ENCODE results near the gene MCM10. TPM values are rescaled to one million over a fixed set of nuclear protein-coding genes. Genes with fewer than 3 reads are reported as not detected.

The MCM10 gene
- total and polyA plus RNA-seq, 2 of the 8 experiments (the other 6 are each of a cell fraction or from before 2014, with no cell fraction given): 9.8 to 60.3 TPM

GRCh38 chr10:13221572-13221971 lies 60.2 kb downstream of the MCM10 start:
- H3K18ac ChIP-seq (ENCODE audit: extremely low read depth, low read length): no peak overlapping the region
- no peak overlapping the region for H2BK20ac ChIP-seq (ENCODE audit: low read length)
- H4K20me1 ChIP-seq (replicated peaks in 1 of 2; ENCODE audit: control insufficient read depth in 1 of 2, insufficient read depth in 2 of 2, low read length in 2 of 2): no peaks in the 10 kb centered on the region
- no peak overlapping the region for H3K14ac ChIP-seq (ENCODE audit: insufficient read length)
- peaks cover 0 to 5% (median 0%) of the 10 kb centered on the region in 4 experiments; a peak in 3 of 7 replicates for H3K4me1 ChIP-seq (replicated peaks in 1 of 4; ENCODE audit: control insufficient read depth in 3 of 4, insufficient read depth in 4 of 4, low read length in 3 of 4)
- no peak overlapping the region for H2BK5ac ChIP-seq (ENCODE audit: low read depth, low read length)
- ChIA-PET POLR2A (ENCODE audit: partially characterized antibody) (interaction anchor here (1.0 to 1.7 kb wide), 3 partner anchors 10 to 129 kb away, joined by 3 to 4 read pairs (median 4); no protein-coding TSS in a partner anchor), CTCF (ENCODE audit: partially characterized antibody) (interaction anchor here (0.9 to 2.6 kb wide), 7 partner anchors 9 to 55 kb away, joined by 3 to 15 read pairs (median 9); no protein-coding TSS in a partner anchor)
- no peak overlapping the region for H2BK120ac ChIP-seq (replicated peaks; ENCODE audit: low read depth, low read length)
- H4K8ac ChIP-seq (ENCODE audit: extremely low read depth, insufficient read depth, low read length): no peak overlapping the region
- H2BK12ac ChIP-seq (ENCODE audit: low read depth, low read length): no peak overlapping the region
- no peaks in the 10 kb centered on the region for H3K27me3 ChIP-seq (replicated peaks in 1 of 4; ENCODE audit: control insufficient read depth in 3 of 4, extremely low read depth in 1 of 4, insufficient read depth in 3 of 4, low read length in 3 of 4)
- H3K23ac ChIP-seq (ENCODE audit: insufficient read length): no peak overlapping the region
- DNase-seq (ENCODE audit: low read depth in 1 of 2, low spot score in 2 of 2) (no peak), FAIRE-seq (no peak)
- H3K79me1 ChIP-seq (ENCODE audit: low read depth, low read length): no peaks in the 10 kb centered on the region; the same call in 1 of the 2 replicates
- no peak overlapping the region for H3K27ac ChIP-seq (ENCODE audit: low read depth, low read length)
- H3K79me2 ChIP-seq (ENCODE audit: control insufficient read depth in 1 of 2, insufficient read depth in 2 of 2, low read length in 2 of 2): no peaks in the 10 kb centered on the region
- TF ChIP-seq RAD21 (IDR thresholded peaks at IDR 0.05 in 1 of 2, conservative IDR thresholded peaks at IDR 0.05 in 1 of 2; ENCODE audit: low read depth in 2 of 2, low read length in 2 of 2): no peak
- TF ChIP-seq POLR2A (IDR thresholded peaks at IDR 0.05; ENCODE audit: control extremely low read depth in 1 of 2, low read depth in 2 of 2, low read length in 2 of 2): no peak
- TF ChIP-seq RXRA (IDR thresholded peaks at IDR 0.05; ENCODE audit: insufficient read depth, low read depth, low read length): no peak
- TF ChIP-seq KDM4A (IDR thresholded peaks at IDR 0.05; ENCODE audit: low read depth, low read length, severe bottlenecking): no peak
- no peak for TF ChIP-seq GTF2F1 (IDR thresholded peaks at IDR 0.05; ENCODE audit: borderline replicate concordance, low read depth, low read length)
- TF ChIP-seq CREB1 (IDR thresholded peaks at IDR 0.05): no peak
- TF ChIP-seq EGR1 (IDR thresholded peaks at IDR 0.05; ENCODE audit: borderline replicate concordance, low read depth, low read length): no peak
- no peak for TF ChIP-seq MAX (IDR thresholded peaks at IDR 0.05)
- no peak for TF ChIP-seq SRF (IDR thresholded peaks at IDR 0.05; ENCODE audit: low read depth, low read length)
- no peak for TF ChIP-seq POLR2AphosphoS5 (IDR thresholded peaks at IDR 0.05; ENCODE audit: low read depth, low read length)
- no peak for TF ChIP-seq MAFK (IDR thresholded peaks at IDR 0.05; ENCODE audit: low read depth, low read length)
- no peak for TF ChIP-seq SP2 (IDR thresholded peaks at IDR 0.05; ENCODE audit: low read length)
- no peak overlapping the region for H2AK5ac ChIP-seq (ENCODE audit: low read depth, low read length)
- no peak overlapping the region for H3K4ac ChIP-seq (replicated peaks; ENCODE audit: insufficient read length, low read depth, low read length)
- H4K91ac ChIP-seq (replicated peaks; ENCODE audit: insufficient read length, low read length): no peak overlapping the region
- H2AFZ ChIP-seq (ENCODE audit: low read length): no peak overlapping the region
- H2BK15ac ChIP-seq (ENCODE audit: low read length): no peak overlapping the region
- H3K4me2 ChIP-seq (ENCODE audit: insufficient read depth in 1 of 2, low read depth in 2 of 2, low read length in 2 of 2): no peak overlapping the region
- H3K9me3 ChIP-seq (ENCODE audit: insufficient read depth in 2 of 2, low read depth in 1 of 2, low read length in 1 of 2): no peaks in the 10 kb centered on the region
- no peak overlapping the region for H4K5ac ChIP-seq (ENCODE audit: insufficient read length, low read depth, low read length)
- no peaks in the 10 kb centered on the region for H3K36me3 ChIP-seq (ENCODE audit: control insufficient read depth in 2 of 4, insufficient read depth in 4 of 4, low read length in 3 of 4)
- no peak overlapping the region for H3K4me3 ChIP-seq (ENCODE audit: extremely low read depth in 1 of 4, insufficient read depth in 2 of 4, low read depth in 3 of 4, low read length in 4 of 4)
- H3K9ac ChIP-seq (replicated peaks in 1 of 4; ENCODE audit: extremely low read depth in 1 of 4, low read depth in 3 of 4, low read length in 3 of 4): no peak overlapping the region
- WGBS, 2 experiments (ENCODE audit: extremely low coverage in 1 of 2, insufficient coverage in 1 of 2, insufficient read length in 1 of 2, insufficient replicate concordance in 2 of 2, low coverage in 1 of 2, low lambda C conversion rate in 2 of 2, missing lambda C conversion rate in 1 of 2): 91% methylated on average over 8 of the region's 8 CpGs; no CpG with 5 or more reads in 1 of the 2 experiments
- no peaks in the 10 kb centered on the region for H3K23me2 ChIP-seq (ENCODE audit: low read depth, low read length)
- H3K56ac ChIP-seq (replicated peaks; ENCODE audit: insufficient read length, low read depth, low read length): no peak overlapping the region

All from H1 (cell line).